CD4-positive, alpha-beta memory T cell (primary cell): Measurements from ENCODE around the gene ZC3H15. TPM values are rescaled to one million over a fixed set of nuclear protein-coding genes. Genes with fewer than 3 reads are reported as not detected.

Experiments
- CTCF ChIA-PET: fragments of 350-600 bp; sonication (Branson Sonifier 250); formaldehyde crosslinking; loops from one replicate; lab custom pipeline; 2021; ENCODE audit warnings: inconsistent platforms; ENCODE audit not compliant: partially characterized antibody; lab: Charles Lee
- POLR2A ChIA-PET: fragments of 350-600 bp; sonication (Branson Sonifier 250); formaldehyde crosslinking; loops from one replicate; lab custom pipeline; 2021; ENCODE audit not compliant: partially characterized antibody; lab: Charles Lee
- DNase-seq, 5 donors: peaks; one replicate each; pipeline versions ENCODE4 v3.0.0 to v3.0.0-alpha.2; 2020 to 2022; ENCODE audit warnings: mixed read lengths in 1 of 5
- H3K27ac ChIP-seq: one replicate; pipeline ENCODE4 v1.7.0; 2013; ENCODE audit warnings: low read depth, low read length
- H3K27me3 ChIP-seq: 2 replicates; pipeline ENCODE4 v1.7.0; 2013; ENCODE audit warnings: mild to moderate bottlenecking, low read length, moderate library complexity; ENCODE audit not compliant: insufficient read depth
- H3K36me3 ChIP-seq: 2 replicates; pipeline ENCODE4 v1.7.0; 2013; ENCODE audit warnings: mild to moderate bottlenecking, low read length, moderate library complexity; ENCODE audit not compliant: insufficient read depth
- H3K4me1 ChIP-seq: 2 replicates; pipeline ENCODE4 v1.7.0; 2013; ENCODE audit warnings: mild to moderate bottlenecking, low read length, moderate library complexity; ENCODE audit not compliant: insufficient read depth
- H3K4me3 ChIP-seq, 2 donors: one replicate each; pipeline ENCODE4 v1.7.0; 2013; ENCODE audit warnings: low read length in 2 of 2, mild to moderate bottlenecking in 1 of 2
- H3K9me3 ChIP-seq, 2 donors: one replicate each; pipeline ENCODE4 v1.7.0; 2013; ENCODE audit warnings: low read length in 2 of 2, control low read depth in 1 of 2; ENCODE audit not compliant: control insufficient read depth in 1 of 2
- H3K27ac Mint-ChIP-seq, 7 donors: one replicate each; pipeline ENCODE4 v1.8.0; 2020 to 2021; ENCODE audit warnings: mixed read lengths in 7 of 7, mild to moderate bottlenecking in 6 of 7, inconsistent platforms in 3 of 7, moderate library complexity in 3 of 7
- H3K27me3 Mint-ChIP-seq, 2 donors: one replicate each; pipeline ENCODE4 v1.8.0; 2020 to 2021; ENCODE audit warnings: mixed read lengths in 2 of 2
- H3K36me3 Mint-ChIP-seq, 2 donors: one replicate each; pipeline ENCODE4 v1.8.0; 2020 to 2021; ENCODE audit warnings: mixed read lengths in 2 of 2, inconsistent platforms in 1 of 2, mild to moderate bottlenecking in 1 of 2
- H3K4me1 Mint-ChIP-seq, 4 donors: one replicate each; pipeline ENCODE4 v1.8.0; 2020 to 2021; ENCODE audit warnings: mixed read lengths in 4 of 4, mild to moderate bottlenecking in 1 of 4
- H3K4me3 Mint-ChIP-seq, 8 donors: one replicate each; pipeline ENCODE4 v1.8.0; 2020 to 2021; ENCODE audit warnings: mixed read lengths in 8 of 8, mild to moderate bottlenecking in 7 of 8, moderate library complexity in 6 of 8, inconsistent platforms in 3 of 8
- H3K9me3 Mint-ChIP-seq, 8 donors: one replicate each; pipeline ENCODE4 v1.8.0; 2020 to 2021; ENCODE audit warnings: mixed read lengths in 8 of 8, mild to moderate bottlenecking in 5 of 8, inconsistent platforms in 3 of 8, moderate library complexity in 1 of 8
- intact Hi-C: fragments of 100-400 bp; cut with micrococcal nuclease; formaldehyde crosslinking; loops from one replicate; pipeline ENCODE4 v1.15.1; 2023
- polyA plus RNA-seq, 2 donors: library from polyadenylated mRNA; unstranded; fragments of 300-500 nt; fragmentation: Illumina TruSeq; gene quantifications; one replicate each; pipeline ENCODE4 v1.2.3, GENCODE V29; 2021
- total RNA-seq, 2 experiments: library from RNA; stranded (reverse); gene quantifications; one replicate each; pipeline ENCODE4 v1.2.3, GENCODE V29; 2021

ZC3H15 gene
- total and polyA plus RNA-seq, 4 experiments from 2014 or later: 53.5 to 73.4 (median 65.6) TPM

- intact Hi-C loops: no loop called here
- Histone ChIP-seq H3K4me3 (no peak overlapping the region), H3K36me3 (no peaks in the 10 kb centered on the region), H3K4me1 (no peaks in the 10 kb centered on the region), H3K9me3 (no peaks in the 10 kb centered on the region), H3K27ac (no peak overlapping the region), H3K27me3 (no peaks in the 10 kb centered on the region)
- no peak for DNase-seq
- H3K27ac Mint-ChIP-seq: no peak overlapping the region
- ChIA-PET POLR2A (no interaction called here), CTCF (no interaction called here)
- no peak overlapping the region for H3K4me3 Mint-ChIP-seq
- peaks cover 28 to 29% of the 10 kb centered on the region in 2 donors for H3K36me3 Mint-ChIP-seq
- H3K9me3 Mint-ChIP-seq: peaks cover 0 to 5% (median 0%) of the 10 kb centered on the region in 8 donors
- peaks cover 0 to 2% (median 0%) of the 10 kb centered on the region in 4 donors for H3K4me1 Mint-ChIP-seq
- no peaks in the 10 kb centered on the region for H3K27me3 Mint-ChIP-seq
Measured at GRCh38 chr2:186522450-186522849, 36.4 kb downstream of the ZC3H15 start.

DNA sequence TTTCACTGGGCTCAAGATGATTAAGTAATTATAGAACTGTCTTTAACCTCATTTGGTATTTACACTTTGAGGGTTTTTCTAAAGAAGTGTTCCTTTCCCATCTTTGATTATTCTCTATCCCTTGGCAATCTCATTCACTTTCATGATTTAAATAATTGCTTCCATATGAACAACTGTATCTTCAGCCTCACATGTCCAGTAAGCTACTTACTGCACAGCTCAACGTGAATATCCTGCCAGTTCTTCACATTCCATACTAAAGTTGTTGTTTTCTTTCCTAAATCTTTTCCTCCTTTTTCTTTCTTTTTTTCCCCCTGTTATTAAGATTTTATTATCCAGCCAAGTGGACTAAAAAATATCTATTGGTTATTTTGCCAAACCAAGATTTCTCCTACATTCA is 37.7 kb downstream of the ZC3H15 start:
- ChIA-PET POLR2A (no interaction called here), CTCF (no interaction called here)
- Mint-ChIP-seq H3K27me3 (no peaks in the 10 kb centered on the region), H3K9me3 (peaks cover 0 to 5% (median 0%) of the 10 kb centered on the region in 8 donors), H3K27ac (peak overlapping the region in 1 of 7 donors; percentile 86), H3K36me3 (peaks cover 22 to 23% of the 10 kb centered on the region in 2 donors), H3K4me1 (no peaks in the 10 kb centered on the region), H3K4me3 (no peak overlapping the region)
- no peaks in the 10 kb centered on the region for H3K9me3 ChIP-seq
- H3K36me3 ChIP-seq: no peaks in the 10 kb centered on the region
- no peak overlapping the region for H3K4me3 ChIP-seq
- no peaks in the 10 kb centered on the region for H3K27me3 ChIP-seq
- intact Hi-C loops: no loop called here
- H3K4me1 ChIP-seq: no peaks in the 10 kb centered on the region
- H3K27ac ChIP-seq: no peak overlapping the region
- DNase-seq: no peak

DNA sequence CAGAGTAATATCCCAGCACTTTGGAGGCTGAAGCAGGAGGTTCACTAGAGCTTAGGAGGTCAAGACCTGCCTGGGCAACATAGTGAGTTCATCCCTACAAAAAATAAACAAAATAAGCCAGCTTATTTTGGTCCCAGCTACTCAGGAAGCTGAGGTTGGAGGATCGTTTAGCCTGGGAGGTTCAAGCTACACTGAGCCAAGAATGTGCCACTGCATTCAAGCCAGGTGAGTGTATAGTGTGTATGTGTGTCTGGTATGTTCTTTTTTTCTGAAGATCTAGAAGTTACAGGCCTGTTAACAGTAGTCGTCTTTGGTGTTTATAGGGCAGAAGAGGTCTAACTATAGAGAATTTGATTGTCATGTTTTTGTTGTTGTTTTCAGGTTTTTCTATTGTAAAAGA is 40.2 kb downstream of the ZC3H15 start:
- Histone ChIP-seq H3K36me3 (no peaks in the 10 kb centered on the region), H3K27me3 (no peaks in the 10 kb centered on the region), H3K9me3 (no peaks in the 10 kb centered on the region), H3K27ac (no peak overlapping the region), H3K4me1 (no peaks in the 10 kb centered on the region), H3K4me3 (no peak overlapping the region)
- no peak for DNase-seq
- no peak overlapping the region for H3K4me3 Mint-ChIP-seq
- intact Hi-C loops: no loop called here
- peaks cover 5 to 8% of the 10 kb centered on the region in 2 donors for H3K36me3 Mint-ChIP-seq
- H3K27ac Mint-ChIP-seq: no peak overlapping the region
- no peaks in the 10 kb centered on the region for H3K27me3 Mint-ChIP-seq
- peaks cover 0 to under 1% (median 0%) of the 10 kb centered on the region in 8 donors for H3K9me3 Mint-ChIP-seq
- CTCF ChIA-PET: interaction anchor here (1.0 kb wide), 1 partner anchor 9 kb away, joined by 3 read pairs; no protein-coding TSS in a partner anchor
- POLR2A ChIA-PET: no interaction called here
- no peaks in the 10 kb centered on the region for H3K4me1 Mint-ChIP-seq

GRCh38 chr2:186530314-186530713 is 44.3 kb downstream of the ZC3H15 start:
- Mint-ChIP-seq H3K27ac (no peak overlapping the region), H3K9me3 (no peaks in the 10 kb centered on the region), H3K27me3 (peaks cover 0 to 2% of the 10 kb centered on the region in 2 donors), H3K4me1 (no peaks in the 10 kb centered on the region), H3K4me3 (no peak overlapping the region), H3K36me3 (no peaks in the 10 kb centered on the region)
- ChIA-PET CTCF (no interaction called here), POLR2A (no interaction called here)
- intact Hi-C loops: no loop called here
- Histone ChIP-seq H3K27me3 (no peaks in the 10 kb centered on the region), H3K9me3 (no peaks in the 10 kb centered on the region), H3K4me1 (no peaks in the 10 kb centered on the region), H3K36me3 (no peaks in the 10 kb centered on the region), H3K4me3 (no peak overlapping the region), H3K27ac (no peak overlapping the region)
- DNase-seq: no peak

DNA sequence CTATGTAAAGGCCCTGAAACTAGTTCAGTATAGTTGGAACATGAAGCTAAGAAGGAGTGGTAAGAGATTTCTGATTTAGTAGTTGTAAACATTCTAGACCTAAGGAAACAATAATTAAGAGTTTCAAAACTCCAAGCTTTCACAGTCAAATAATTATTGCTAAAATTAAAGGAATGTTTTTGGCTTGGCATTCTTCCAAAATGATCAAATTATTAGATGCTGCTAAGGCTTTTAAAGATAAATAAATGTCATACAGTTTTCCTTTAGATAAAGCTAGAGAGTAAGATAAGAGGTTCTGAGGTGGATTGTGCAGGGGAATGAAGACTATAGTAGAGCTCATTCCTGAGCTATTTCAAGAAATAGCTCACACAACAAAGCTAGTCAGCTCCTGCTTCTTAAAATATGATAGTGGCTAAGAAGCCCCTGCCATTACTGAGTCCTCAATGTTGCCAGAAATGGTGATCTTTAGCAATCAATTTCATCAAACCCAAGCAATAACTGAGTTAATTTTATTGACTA is 45.3 kb downstream of the ZC3H15 start:
- no peaks in the 10 kb centered on the region for H3K4me1 ChIP-seq
- intact Hi-C loops: no loop called here
- Mint-ChIP-seq H3K27ac (no peak overlapping the region), H3K27me3 (peaks cover 0 to 2% of the 10 kb centered on the region in 2 donors), H3K9me3 (peaks cover 0 to 2% (median 0%) of the 10 kb centered on the region in 8 donors), H3K4me1 (no peaks in the 10 kb centered on the region), H3K36me3 (no peaks in the 10 kb centered on the region), H3K4me3 (no peak overlapping the region)
- CTCF ChIA-PET: no interaction called here
- no peaks in the 10 kb centered on the region for H3K36me3 ChIP-seq
- H3K27ac ChIP-seq: no peak overlapping the region
- POLR2A ChIA-PET: no interaction called here
- no peak overlapping the region for H3K4me3 ChIP-seq
- no peaks in the 10 kb centered on the region for H3K27me3 ChIP-seq
- H3K9me3 ChIP-seq: no peaks in the 10 kb centered on the region
- no peak for DNase-seq

DNA sequence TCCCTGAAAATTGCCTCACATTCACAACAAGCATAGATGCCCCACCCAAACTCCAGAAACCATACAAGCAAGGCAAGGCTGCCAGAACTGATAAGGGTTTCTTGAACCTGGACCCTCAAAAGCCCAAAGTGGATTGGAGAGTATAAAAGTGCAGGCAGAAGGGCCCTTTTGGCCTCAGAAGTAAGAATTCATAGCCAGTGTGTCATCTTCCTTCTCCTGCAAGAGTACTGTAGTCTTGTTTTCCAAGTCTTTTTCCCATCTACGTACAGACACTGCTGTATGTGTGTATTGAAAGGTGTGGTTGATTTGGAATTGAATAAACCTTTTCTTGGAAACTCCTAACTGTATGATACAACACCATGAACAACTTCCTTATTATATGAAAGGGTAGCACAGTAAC is 46.8 kb downstream of the ZC3H15 start:
- Mint-ChIP-seq H3K4me3 (no peak overlapping the region), H3K4me1 (no peaks in the 10 kb centered on the region), H3K27ac (no peak overlapping the region), H3K36me3 (no peaks in the 10 kb centered on the region), H3K9me3 (peaks cover 0 to 2% (median 0%) of the 10 kb centered on the region in 8 donors), H3K27me3 (peaks cover 0 to 2% of the 10 kb centered on the region in 2 donors)
- ChIA-PET POLR2A (no interaction called here), CTCF (no interaction called here)
- Histone ChIP-seq H3K36me3 (no peaks in the 10 kb centered on the region), H3K4me1 (no peaks in the 10 kb centered on the region), H3K27me3 (no peaks in the 10 kb centered on the region), H3K27ac (no peak overlapping the region), H3K9me3 (no peaks in the 10 kb centered on the region), H3K4me3 (no peak overlapping the region)
- no peak for DNase-seq
- intact Hi-C loops: no loop called here

- intact Hi-C loops: no loop called here
- CTCF ChIA-PET: no interaction called here
- no peak overlapping the region for H3K27ac Mint-ChIP-seq
- no peaks in the 10 kb centered on the region for H3K4me1 Mint-ChIP-seq
- DNase-seq: no peak
- H3K27me3 Mint-ChIP-seq: peaks cover 0 to 4% of the 10 kb centered on the region in 2 donors
- Histone ChIP-seq H3K9me3 (no peaks in the 10 kb centered on the region), H3K27ac (no peak overlapping the region), H3K4me3 (no peak overlapping the region), H3K27me3 (no peaks in the 10 kb centered on the region), H3K36me3 (no peaks in the 10 kb centered on the region), H3K4me1 (no peaks in the 10 kb centered on the region)
- no peaks in the 10 kb centered on the region for H3K36me3 Mint-ChIP-seq
- no peak overlapping the region for H3K4me3 Mint-ChIP-seq
- POLR2A ChIA-PET: no interaction called here
- H3K9me3 Mint-ChIP-seq: peaks cover 0 to 2% (median 0%) of the 10 kb centered on the region in 8 donors
Measured at GRCh38 chr2:186533717-186534116, 47.7 kb downstream of the ZC3H15 start.
